Neural progenitor cell (in vitro differentiated cells): ENCODE results near the gene NEXN. TPM values are rescaled to one million over a fixed set of nuclear protein-coding genes. Genes with fewer than 3 reads are reported as not detected.

Source experiments
- DNase-seq: peaks from one replicate; pipeline ENCODE4 v3.0.0-alpha.2; 2016; ENCODE audit warnings: low spot score
- H2AFZ ChIP-seq: fragments of 200-600 bp; sonication (generic); replicated peaks from 2 replicates; pipeline ENCODE4 v1.6.1; 2016; ENCODE audit warnings: antibody characterized with exemption
- H3F3A ChIP-seq: fragments of 200-600 bp; sonication (generic); 2 replicates; pipeline ENCODE4 v1.6.1; 2016; ENCODE audit warnings: antibody characterized with exemption, low read depth
- H3K27ac ChIP-seq: fragments of 200-600 bp; sonication (generic); 2 replicates; pipeline ENCODE4 v1.5.1; 2016; ENCODE audit warnings: mild to moderate bottlenecking
- H3K27me3 ChIP-seq: fragments of 200-600 bp; sonication (generic); 2 replicates; pipeline ENCODE4 v1.6.1; 2016; ENCODE audit warnings: mild to moderate bottlenecking, moderate library complexity
- H3K36me3 ChIP-seq: fragments of 200-600 bp; sonication (generic); 2 replicates; pipeline ENCODE4 v1.5.1; 2016
- H3K4me1 ChIP-seq: fragments of 200-600 bp; sonication (generic); 2 replicates; pipeline ENCODE4 v1.6.1; 2016; ENCODE audit warnings: mixed run types
- H3K4me2 ChIP-seq: fragments of 200-600 bp; sonication (generic); 2 replicates; pipeline ENCODE4 v1.6.1; 2016
- H3K4me3 ChIP-seq: fragments of 200-600 bp; sonication (generic); 2 replicates; pipeline ENCODE4 v1.5.1; 2016
- H3K79me2 ChIP-seq: fragments of 200-600 bp; sonication (generic); 2 replicates; pipeline ENCODE4 v1.6.1; 2016; ENCODE audit warnings: low read depth
- H3K9ac ChIP-seq: fragments of 200-600 bp; sonication (generic); 2 replicates; pipeline ENCODE4 v1.6.1; 2016
- H3K9me3 ChIP-seq: fragments of 200-600 bp; sonication (generic); 2 replicates; pipeline ENCODE4 v1.5.1; 2016; ENCODE audit warnings: low read depth
- H4K20me1 ChIP-seq: fragments of 200-600 bp; sonication (generic); 2 replicates; pipeline ENCODE4 v1.6.1; 2016; ENCODE audit warnings: low read depth
- H3K27ac Mint-ChIP-seq: 3 replicates; pipeline ENCODE4 v1.8.0; 2021; ENCODE audit warnings: mixed read lengths
- H3K27me3 Mint-ChIP-seq: 2 replicates; pipeline ENCODE4 v1.8.0; 2022; ENCODE audit warnings: low read depth, mild to moderate bottlenecking, inconsistent platforms, moderate library complexity, mixed read lengths; ENCODE audit not compliant: insufficient read depth
- H3K36me3 Mint-ChIP-seq: 3 replicates; pipeline ENCODE4 v1.8.0; 2021; ENCODE audit warnings: mixed read lengths
- H3K4me1 Mint-ChIP-seq: 3 replicates; pipeline ENCODE4 v1.8.0; 2021; ENCODE audit warnings: mixed read lengths
- H3K4me3 Mint-ChIP-seq: 3 replicates; pipeline ENCODE4 v1.8.0; 2021; ENCODE audit warnings: mild to moderate bottlenecking, moderate library complexity, mixed read lengths
- H3K9me3 Mint-ChIP-seq: 3 replicates; pipeline ENCODE4 v1.8.0; 2020; ENCODE audit warnings: mixed read lengths
- CTCF ChIP-seq: fragments of 200-600 bp; sonication (generic); IDR thresholded peaks from 2 replicates; pipeline ENCODE4 v1.5.1; 2017; ENCODE audit warnings: antibody characterized with exemption, mild to moderate bottlenecking
- EZH2 ChIP-seq: fragments of 200-600 bp; sonication (generic); IDR thresholded peaks from 2 replicates; pipeline ENCODE4 v1.6.1; 2017; ENCODE audit warnings: antibody characterized with exemption, mild to moderate bottlenecking, moderate library complexity
- EZH2phosphoT487 ChIP-seq: fragments of 200-600 bp; sonication (generic); IDR thresholded peaks from 2 replicates; pipeline ENCODE4 v1.6.1; 2017; ENCODE audit warnings: antibody characterized with exemption
- total RNA-seq: library from RNA; depleted of rRNA; stranded (reverse); fragments of >200 nt; gene quantifications from 2 replicates; pipeline ENCODE4 v1.2.3, GENCODE V29; 2015; ENCODE audit warnings: low replicate concordance

NEXN gene
- total RNA-seq, 1 donor from 2014 or later, result 2.0 TPM

GRCh38 chr1:77966291-77966690, 77.9 kb downstream of the NEXN start:
- peaks cover 46% of the 10 kb centered on the region for H3K36me3 Mint-ChIP-seq
- Histone ChIP-seq H3K9me3 (no peaks in the 10 kb centered on the region), H3K4me2 (no peak overlapping the region), H3K27ac (peak overlapping the region; percentile 54), H3K9ac (no peak overlapping the region), H3K4me3 (no peak overlapping the region), H3K79me2 (peaks cover 100% of the 10 kb centered on the region), H4K20me1 (peaks cover 89% of the 10 kb centered on the region), H3F3A (peaks cover 28% of the 10 kb centered on the region), H3K36me3 (peaks cover 81% of the 10 kb centered on the region), H3K27me3 (no peaks in the 10 kb centered on the region), H3K4me1 (peaks cover 17% of the 10 kb centered on the region), H2AFZ (no peak overlapping the region)
- no peak overlapping the region for H3K27ac Mint-ChIP-seq
- no peak overlapping the region for H3K4me3 Mint-ChIP-seq
- TF ChIP-seq CTCF (no peak), EZH2phosphoT487 (no peak), EZH2 (no peak)
- no peaks in the 10 kb centered on the region for H3K27me3 Mint-ChIP-seq
- H3K4me1 Mint-ChIP-seq, result no peaks in the 10 kb centered on the region
- DNase-seq, result no peak
- H3K9me3 Mint-ChIP-seq, result no peaks in the 10 kb centered on the region

GRCh38 chr1:77970192-77970591, 81.8 kb downstream of the NEXN start:
- H3K36me3 ChIP-seq, result peaks cover 52% of the 10 kb centered on the region

GRCh38 chr1:77972080-77972479, 83.7 kb downstream of the NEXN start:
- Histone ChIP-seq H4K20me1 (peaks cover 100% of the 10 kb centered on the region), H3K27ac (no peak overlapping the region), H3K79me2 (peaks cover 100% of the 10 kb centered on the region), H3K4me1 (peaks cover 32% of the 10 kb centered on the region), H3K4me3 (no peak overlapping the region), H2AFZ (no peak overlapping the region), H3K4me2 (no peak overlapping the region), H3K9ac (no peak overlapping the region), H3K9me3 (no peaks in the 10 kb centered on the region), H3K27me3 (no peaks in the 10 kb centered on the region), H3F3A (peaks cover 18% of the 10 kb centered on the region), H3K36me3 (peaks cover 46% of the 10 kb centered on the region)
- no peak overlapping the region for H3K4me3 Mint-ChIP-seq
- H3K36me3 Mint-ChIP-seq, result peaks cover 42% of the 10 kb centered on the region
- TF ChIP-seq EZH2, result no peak
- TF ChIP-seq CTCF, result no peak
- no peak for TF ChIP-seq EZH2phosphoT487
- H3K4me1 Mint-ChIP-seq, result peaks cover 12% of the 10 kb centered on the region
- peaks cover 5% of the 10 kb centered on the region for H3K9me3 Mint-ChIP-seq
- H3K27me3 Mint-ChIP-seq, result peaks cover 6% of the 10 kb centered on the region
- no peak for DNase-seq
- H3K27ac Mint-ChIP-seq, result no peak overlapping the region

More at GRCh38 chr1:77970192-77970591, 81.8 kb downstream of the NEXN start:
- peaks cover 4% of the 10 kb centered on the region for H3K9me3 Mint-ChIP-seq
- H3K27ac ChIP-seq, result no peak overlapping the region
- no peak for DNase-seq
- no peak overlapping the region for H3K27ac Mint-ChIP-seq
- H3K36me3 Mint-ChIP-seq, result peaks cover 38% of the 10 kb centered on the region
- H3F3A ChIP-seq, result peaks cover 25% of the 10 kb centered on the region
- TF ChIP-seq EZH2phosphoT487, result no peak
- TF ChIP-seq CTCF, result no peak
- no peak for TF ChIP-seq EZH2
- H3K9me3 ChIP-seq, result no peaks in the 10 kb centered on the region
- peaks cover 100% of the 10 kb centered on the region for H3K79me2 ChIP-seq
- H3K4me3 ChIP-seq, result no peak overlapping the region
- no peak overlapping the region for H2AFZ ChIP-seq
- no peak overlapping the region for H3K9ac ChIP-seq
- H3K4me1 Mint-ChIP-seq, result no peaks in the 10 kb centered on the region
- H3K27me3 Mint-ChIP-seq, result peaks cover 2% of the 10 kb centered on the region
- peaks cover 100% of the 10 kb centered on the region for H4K20me1 ChIP-seq
- H3K4me3 Mint-ChIP-seq, result no peak overlapping the region
- no peaks in the 10 kb centered on the region for H3K27me3 ChIP-seq
- H3K4me2 ChIP-seq, result no peak overlapping the region
- H3K4me1 ChIP-seq, result peaks cover 17% of the 10 kb centered on the region
